Activated T-cell treated with anti-CD3 and anti-CD28 coated beads, Interleukin-2, amount 50 U/mL, for 4 hours (primary cell): Measurements from ENCODE around the gene ROR1. TPM values are rescaled to one million over a fixed set of nuclear protein-coding genes. Genes with fewer than 3 reads are reported as not detected.

Experiments
- ATAC-seq, 2 donors: fragments of 200-7000 bp; cut with Tn5 transposase; one replicate each; pipeline ENCODE4 v1.10.0; 2021
- DNase-seq: peaks from one replicate; pipeline ENCODE4 v3.0.0-alpha.2; 2020
- H3K27me3 Mint-ChIP-seq: one replicate; pipeline ENCODE4 v1.8.0; 2021; ENCODE audit warnings: low read depth, mixed read lengths
- H3K36me3 Mint-ChIP-seq: one replicate; pipeline ENCODE4 v1.8.0; 2022; ENCODE audit warnings: mixed read lengths; ENCODE audit not compliant: insufficient read depth
- H3K4me1 Mint-ChIP-seq: one replicate; pipeline ENCODE4 v1.8.0; 2021; ENCODE audit warnings: low read depth, mixed read lengths
- H3K4me3 Mint-ChIP-seq: one replicate; pipeline ENCODE4 v1.8.0; 2021; ENCODE audit warnings: mild to moderate bottlenecking, moderate library complexity, mixed read lengths
- H3K9me3 Mint-ChIP-seq: one replicate; pipeline ENCODE4 v1.8.0; 2021; ENCODE audit warnings: mixed read lengths
- total RNA-seq, 3 donors: library from RNA; stranded (reverse); gene quantifications; one replicate each; pipeline ENCODE4 v1.2.1, GENCODE V29; 2021

The ROR1 gene
- total RNA-seq, 3 donors from 2014 or later, result 0.08 to 0.38 (median 0.18) TPM

DNA sequence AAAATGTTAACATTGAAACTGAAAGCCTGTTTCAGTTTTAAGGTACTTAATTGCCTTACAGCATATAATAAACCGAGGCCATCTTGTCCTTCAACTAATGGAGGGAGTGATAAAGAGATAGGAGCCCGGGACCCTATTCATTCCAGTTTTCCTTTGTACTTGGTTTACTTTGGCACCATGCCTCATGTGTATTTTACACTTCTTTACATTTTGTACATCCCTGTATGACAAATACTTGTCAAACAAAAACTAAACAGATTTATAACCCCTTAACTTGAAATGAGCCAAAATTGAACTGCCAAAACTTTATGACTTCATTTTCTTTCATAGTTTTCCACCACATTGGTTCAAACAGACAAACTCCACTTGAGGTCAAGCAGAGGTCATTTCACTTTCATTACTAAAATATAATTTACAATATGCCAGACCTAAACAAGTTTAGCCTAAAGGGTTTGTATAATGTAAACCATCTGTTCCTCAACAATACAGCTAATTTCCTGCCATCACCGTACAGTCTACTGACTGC, 398.7 kb downstream of the ROR1 start:
- Mint-ChIP-seq H3K4me3 (no peak overlapping the region), H3K4me1 (peaks cover 18% of the 10 kb centered on the region), H3K9me3 (no peaks in the 10 kb centered on the region), H3K27me3 (peaks cover 9% of the 10 kb centered on the region), H3K36me3 (no peaks in the 10 kb centered on the region)
- no peak for ATAC-seq
- DNase-seq, result no peak

DNA sequence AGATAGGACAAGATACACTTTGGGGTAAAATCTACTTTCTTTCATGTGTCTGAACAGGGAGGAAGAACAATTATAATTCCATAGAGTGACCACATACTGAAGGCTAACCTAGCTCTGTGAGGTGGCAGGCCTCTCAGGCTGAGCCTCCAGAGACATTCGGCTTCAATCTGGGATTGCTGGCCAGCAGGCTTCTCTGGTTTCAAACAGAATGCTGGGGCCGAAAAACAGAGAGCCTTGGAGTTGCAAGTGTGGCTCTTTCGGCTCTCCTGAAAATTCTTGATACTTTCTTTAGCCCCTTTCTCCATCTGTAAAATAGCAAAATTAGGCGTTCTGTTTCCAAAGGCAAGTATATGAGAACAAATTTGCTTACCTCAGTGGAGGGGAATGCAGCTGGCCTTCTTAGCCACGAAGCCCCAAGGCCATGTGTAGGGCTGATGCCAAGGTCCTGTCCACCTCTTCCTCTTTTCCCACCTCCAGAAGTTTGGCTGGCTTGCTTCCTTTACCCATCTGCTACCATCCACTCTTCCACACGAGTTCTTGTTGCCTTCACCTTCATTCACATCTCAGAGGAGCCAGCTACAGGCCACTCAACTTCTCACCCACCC, 399.6 kb downstream of the ROR1 start:
- DNase-seq, result no peak
- Mint-ChIP-seq H3K27me3 (peaks cover 14% of the 10 kb centered on the region), H3K4me3 (no peak overlapping the region), H3K36me3 (no peaks in the 10 kb centered on the region), H3K4me1 (peaks cover 18% of the 10 kb centered on the region), H3K9me3 (no peaks in the 10 kb centered on the region)
- no peak for ATAC-seq

DNA sequence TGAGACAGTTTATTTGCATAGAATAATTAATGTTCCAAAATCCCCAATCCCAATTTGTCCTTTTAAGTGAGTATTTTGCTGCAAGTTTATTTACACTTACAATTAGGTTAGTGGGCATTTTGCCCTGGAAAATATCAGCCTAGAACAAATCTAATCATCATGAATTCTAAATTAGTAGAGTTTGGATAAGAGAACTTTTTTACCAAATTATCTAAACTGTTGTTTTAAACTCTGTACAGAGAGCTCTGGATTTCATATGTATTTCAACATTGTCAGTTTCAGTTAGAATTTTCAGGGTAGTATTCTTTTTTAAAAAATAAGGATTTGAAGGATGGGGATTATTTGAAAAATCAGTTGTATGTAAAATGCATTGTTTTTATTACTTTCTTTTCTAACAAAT, 401.8 kb downstream of the ROR1 start:
- H3K9me3 Mint-ChIP-seq, result no peaks in the 10 kb centered on the region
- H3K4me1 Mint-ChIP-seq, result peaks cover 18% of the 10 kb centered on the region
- no peaks in the 10 kb centered on the region for H3K36me3 Mint-ChIP-seq

DNA sequence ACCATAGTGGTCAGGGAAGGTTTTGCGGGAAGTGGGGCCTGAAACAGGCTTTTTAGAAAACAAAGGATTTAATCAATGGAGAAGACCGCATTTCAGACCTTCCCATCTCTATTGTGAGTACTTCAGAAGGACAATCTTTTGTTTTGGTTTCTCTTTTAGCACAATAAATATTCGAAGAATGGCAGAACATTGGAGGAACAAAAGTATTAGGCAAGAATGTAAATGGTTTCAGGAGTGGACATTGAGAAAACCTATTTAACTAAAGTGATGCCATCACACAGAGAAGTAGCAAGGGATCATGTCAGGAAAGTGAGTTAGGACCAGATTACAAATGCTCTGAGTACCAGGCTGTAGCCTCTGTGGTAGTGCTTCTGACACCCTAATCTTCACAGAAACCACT, 402.8 kb downstream of the ROR1 start:
- peaks cover 9% of the 10 kb centered on the region for H3K4me1 Mint-ChIP-seq
- ATAC-seq (no peak), DNase-seq (no peak)
- no peaks in the 10 kb centered on the region for H3K36me3 Mint-ChIP-seq
- peaks cover 7% of the 10 kb centered on the region for H3K27me3 Mint-ChIP-seq
- no peaks in the 10 kb centered on the region for H3K9me3 Mint-ChIP-seq
- H3K4me3 Mint-ChIP-seq, result no peak overlapping the region

More for the DNA sequence above, 401.8 kb downstream of the ROR1 start:
- DNase-seq, result no peak
- ATAC-seq, result no peak
- no peak overlapping the region for H3K4me3 Mint-ChIP-seq
- H3K27me3 Mint-ChIP-seq, result peaks cover 12% of the 10 kb centered on the region

DNA sequence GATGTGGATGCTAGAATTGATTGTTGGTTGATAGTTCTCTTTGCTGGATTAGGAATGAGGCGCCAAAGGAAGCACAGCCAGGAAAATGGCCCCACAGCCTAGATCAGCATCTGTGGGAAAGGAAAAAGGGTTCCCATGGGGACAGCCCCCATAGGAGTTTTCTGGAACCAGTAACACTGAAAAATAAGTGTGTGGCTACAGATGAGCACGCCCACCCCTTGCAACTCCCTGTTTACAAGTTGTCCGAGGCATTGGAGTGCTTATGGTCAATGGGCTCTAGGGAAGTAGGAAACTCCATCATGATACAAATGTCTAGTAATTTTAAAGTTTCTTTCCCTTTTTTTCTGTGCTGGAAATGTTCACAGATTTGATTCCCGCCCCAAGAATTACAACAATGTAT, 405.8 kb downstream of the ROR1 start:
- Mint-ChIP-seq H3K4me3 (no peak overlapping the region), H3K4me1 (no peaks in the 10 kb centered on the region), H3K27me3 (peaks cover 5% of the 10 kb centered on the region), H3K36me3 (no peaks in the 10 kb centered on the region), H3K9me3 (no peaks in the 10 kb centered on the region)
- no peak for ATAC-seq
- no peak for DNase-seq

DNA sequence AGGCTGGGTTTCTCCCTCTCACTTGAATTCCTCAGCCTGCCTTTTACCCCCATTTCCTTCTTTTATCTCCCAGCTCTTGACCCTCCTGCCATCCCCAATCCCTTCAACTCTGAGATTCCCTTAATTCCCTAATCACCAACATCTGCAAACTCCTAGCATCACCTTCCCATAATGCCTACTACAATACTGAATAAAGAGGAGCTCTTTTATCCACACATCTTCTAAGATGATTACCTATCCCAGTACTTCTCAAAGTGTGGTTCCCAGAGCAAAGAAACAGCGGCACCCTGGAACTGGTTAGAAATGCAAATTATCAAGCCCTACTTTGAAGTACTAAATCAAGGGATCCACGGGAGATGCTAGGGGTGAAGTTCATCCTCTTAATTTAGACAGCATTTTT, 408.4 kb downstream of the ROR1 start:
- DNase-seq (no peak), ATAC-seq (no peak)
- Mint-ChIP-seq H3K9me3 (no peaks in the 10 kb centered on the region), H3K36me3 (no peaks in the 10 kb centered on the region), H3K4me3 (no peak overlapping the region), H3K4me1 (no peaks in the 10 kb centered on the region), H3K27me3 (peaks cover 5% of the 10 kb centered on the region)

DNA sequence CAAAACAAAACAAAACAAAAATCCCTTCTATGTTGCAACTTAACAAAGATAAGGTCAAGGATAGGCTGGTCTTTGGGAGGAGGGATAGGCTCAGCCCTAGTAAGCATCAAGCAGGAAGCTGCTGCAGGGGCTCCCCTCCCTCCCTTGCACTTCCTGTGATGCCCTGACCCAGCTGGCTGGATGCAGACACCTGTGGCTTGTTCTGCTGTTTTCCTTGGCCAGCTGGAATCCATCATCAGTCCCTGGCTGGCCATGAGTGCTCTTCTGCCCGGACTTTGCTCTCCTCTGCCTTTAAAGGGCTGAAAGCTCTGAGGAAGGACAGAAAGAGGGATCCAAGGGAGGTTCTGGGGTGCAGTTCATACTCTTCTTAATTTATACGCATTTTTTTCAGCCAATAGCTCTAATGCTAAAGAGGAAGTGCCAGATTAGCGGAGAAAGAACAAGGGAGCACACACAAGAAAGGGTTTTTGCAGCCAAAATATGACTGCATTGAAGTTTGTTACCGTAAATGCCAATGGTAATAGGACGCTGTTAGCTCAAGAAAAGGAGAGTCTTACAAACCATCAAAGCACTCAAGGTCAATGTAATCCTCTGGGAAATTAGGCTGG, 409.7 kb downstream of the ROR1 start:
- Mint-ChIP-seq H3K4me3 (no peak overlapping the region), H3K27me3 (no peaks in the 10 kb centered on the region), H3K36me3 (no peaks in the 10 kb centered on the region), H3K4me1 (no peaks in the 10 kb centered on the region), H3K9me3 (no peaks in the 10 kb centered on the region)
- no peak for DNase-seq
- no peak for ATAC-seq

DNA sequence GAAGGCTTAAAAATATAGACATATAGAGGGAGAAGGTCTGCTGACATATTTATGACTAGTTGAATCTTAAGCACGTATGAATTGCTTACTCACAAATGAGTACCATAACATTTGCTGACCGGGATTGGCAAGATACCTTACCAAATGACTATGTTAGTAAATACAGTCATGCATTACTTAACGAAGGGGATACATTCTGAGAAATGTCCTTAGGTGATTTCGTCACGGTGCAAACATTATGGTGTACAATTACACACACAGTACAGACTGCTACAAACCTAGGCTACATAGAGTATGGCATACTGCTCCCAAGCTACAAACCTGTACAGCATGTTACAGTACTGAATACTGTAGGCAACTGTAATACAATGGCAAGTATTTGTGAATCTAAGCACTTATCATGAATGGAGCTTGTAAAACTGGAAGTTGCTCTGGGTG, 410.2 kb downstream of the ROR1 start:
- Mint-ChIP-seq H3K9me3 (no peaks in the 10 kb centered on the region), H3K4me3 (no peak overlapping the region), H3K36me3 (no peaks in the 10 kb centered on the region), H3K4me1 (no peaks in the 10 kb centered on the region), H3K27me3 (no peaks in the 10 kb centered on the region)
- ATAC-seq (no peak), DNase-seq (no peak)

DNA sequence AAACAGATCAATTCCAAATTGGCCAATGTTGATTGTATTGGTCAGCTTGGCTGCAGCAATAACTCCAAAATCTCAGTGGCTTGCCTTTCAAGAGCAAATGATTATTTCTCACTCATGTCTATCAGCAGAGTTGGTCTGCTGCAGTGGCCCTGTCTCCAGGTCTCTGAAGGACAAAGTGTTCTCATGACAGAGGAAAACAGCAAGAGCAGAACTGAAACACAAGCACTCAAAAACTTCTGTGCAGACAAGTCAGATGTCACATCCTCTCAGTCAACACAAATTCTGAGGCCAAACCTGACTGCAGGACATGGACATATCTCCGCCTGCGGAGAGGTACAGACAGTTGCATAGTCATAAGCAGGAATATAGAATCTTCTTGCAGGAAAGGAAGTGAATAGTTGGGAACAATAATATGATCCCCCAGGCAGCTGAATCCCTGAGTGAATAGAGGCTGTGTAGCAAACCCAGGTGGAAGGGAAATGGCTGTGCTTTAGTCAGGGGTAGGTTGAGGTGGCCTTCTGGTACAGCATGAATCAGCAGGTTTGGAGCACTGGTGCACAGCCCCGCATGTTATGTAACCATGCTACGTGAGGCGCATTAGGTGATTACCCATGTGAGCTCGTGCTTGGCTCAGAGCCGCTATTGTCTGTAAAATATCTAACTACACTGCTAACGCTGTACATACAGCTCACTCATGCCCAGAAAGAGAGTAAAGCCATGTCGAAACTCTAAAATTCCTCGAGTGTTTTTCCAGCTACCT, 412.5 kb downstream of the ROR1 start:
- Mint-ChIP-seq H3K27me3 (no peaks in the 10 kb centered on the region), H3K4me1 (no peaks in the 10 kb centered on the region), H3K4me3 (no peak overlapping the region), H3K9me3 (no peaks in the 10 kb centered on the region), H3K36me3 (no peaks in the 10 kb centered on the region)
- ATAC-seq (no peak), DNase-seq (no peak)

DNA sequence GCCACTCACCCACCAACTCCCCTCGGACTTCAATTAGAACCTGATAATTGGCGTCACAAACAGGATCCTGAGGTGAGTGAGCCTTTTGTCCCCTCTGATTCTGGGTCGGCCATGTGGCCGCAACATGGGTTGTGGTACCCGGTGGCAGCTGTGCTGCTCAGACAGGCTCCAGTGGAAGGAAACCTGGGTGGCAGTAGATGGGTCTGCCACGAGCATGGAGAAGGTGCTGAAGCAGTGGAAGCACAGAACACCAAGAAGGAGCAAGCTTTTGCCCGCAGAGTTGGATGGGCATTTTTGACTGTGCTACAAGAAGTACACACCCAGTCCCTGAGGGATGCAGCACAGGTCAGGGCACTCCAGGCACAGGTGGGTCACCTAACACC, 413.1 kb downstream of the ROR1 start:
- ATAC-seq, result no peak
- no peak for DNase-seq
- H3K27me3 Mint-ChIP-seq, result no peaks in the 10 kb centered on the region
- H3K9me3 Mint-ChIP-seq, result no peaks in the 10 kb centered on the region
- no peaks in the 10 kb centered on the region for H3K36me3 Mint-ChIP-seq
- no peaks in the 10 kb centered on the region for H3K4me1 Mint-ChIP-seq
- H3K4me3 Mint-ChIP-seq, result no peak overlapping the region

DNA sequence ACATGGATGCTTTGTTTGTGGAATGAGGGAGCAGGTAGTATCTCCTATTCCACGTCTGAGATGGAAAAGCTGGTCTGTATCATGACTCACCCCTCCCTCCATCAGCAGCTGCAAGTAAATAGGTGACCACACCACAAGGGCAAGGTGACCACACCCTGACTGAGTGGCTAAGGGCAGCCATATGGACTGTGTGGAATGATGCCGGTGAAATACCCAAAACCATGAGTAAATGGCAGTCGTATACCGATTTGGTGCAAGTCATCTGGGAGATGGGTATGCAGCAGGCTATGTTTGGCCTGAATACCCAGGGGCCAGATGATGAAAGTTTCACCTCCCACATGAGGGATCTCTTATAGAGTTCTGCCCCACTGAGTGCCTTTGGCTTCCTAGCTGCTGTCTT, 413.8 kb downstream of the ROR1 start:
- H3K27me3 Mint-ChIP-seq, result no peaks in the 10 kb centered on the region
- no peak for DNase-seq
- no peaks in the 10 kb centered on the region for H3K36me3 Mint-ChIP-seq
- no peak for ATAC-seq
- no peaks in the 10 kb centered on the region for H3K9me3 Mint-ChIP-seq
- H3K4me1 Mint-ChIP-seq, result no peaks in the 10 kb centered on the region
- H3K4me3 Mint-ChIP-seq, result no peak overlapping the region

DNA sequence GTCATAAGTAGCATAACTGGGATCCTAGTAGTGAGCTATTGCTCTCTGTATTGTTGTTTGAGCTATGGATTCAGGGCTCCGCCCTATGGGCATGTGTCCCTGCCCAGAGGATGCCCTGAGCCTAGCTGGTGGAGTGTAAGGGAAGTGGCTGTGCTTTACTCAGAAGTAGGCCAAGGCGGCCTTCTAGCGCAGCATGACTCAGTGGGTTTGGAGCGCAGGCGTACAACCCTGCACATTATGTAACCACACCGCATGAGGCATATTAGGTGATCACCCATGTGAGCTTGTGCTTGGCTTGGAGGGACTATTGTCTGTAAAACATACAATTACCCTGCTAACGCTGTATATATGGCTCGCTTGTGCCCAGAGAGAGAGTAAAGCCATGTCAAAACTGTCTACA, 418.5 kb downstream of the ROR1 start:
- no peaks in the 10 kb centered on the region for H3K4me1 Mint-ChIP-seq
- H3K9me3 Mint-ChIP-seq, result no peaks in the 10 kb centered on the region
- no peak overlapping the region for H3K4me3 Mint-ChIP-seq
- no peak for ATAC-seq
- H3K36me3 Mint-ChIP-seq, result no peaks in the 10 kb centered on the region
- H3K27me3 Mint-ChIP-seq, result no peaks in the 10 kb centered on the region
- no peak for DNase-seq

DNA sequence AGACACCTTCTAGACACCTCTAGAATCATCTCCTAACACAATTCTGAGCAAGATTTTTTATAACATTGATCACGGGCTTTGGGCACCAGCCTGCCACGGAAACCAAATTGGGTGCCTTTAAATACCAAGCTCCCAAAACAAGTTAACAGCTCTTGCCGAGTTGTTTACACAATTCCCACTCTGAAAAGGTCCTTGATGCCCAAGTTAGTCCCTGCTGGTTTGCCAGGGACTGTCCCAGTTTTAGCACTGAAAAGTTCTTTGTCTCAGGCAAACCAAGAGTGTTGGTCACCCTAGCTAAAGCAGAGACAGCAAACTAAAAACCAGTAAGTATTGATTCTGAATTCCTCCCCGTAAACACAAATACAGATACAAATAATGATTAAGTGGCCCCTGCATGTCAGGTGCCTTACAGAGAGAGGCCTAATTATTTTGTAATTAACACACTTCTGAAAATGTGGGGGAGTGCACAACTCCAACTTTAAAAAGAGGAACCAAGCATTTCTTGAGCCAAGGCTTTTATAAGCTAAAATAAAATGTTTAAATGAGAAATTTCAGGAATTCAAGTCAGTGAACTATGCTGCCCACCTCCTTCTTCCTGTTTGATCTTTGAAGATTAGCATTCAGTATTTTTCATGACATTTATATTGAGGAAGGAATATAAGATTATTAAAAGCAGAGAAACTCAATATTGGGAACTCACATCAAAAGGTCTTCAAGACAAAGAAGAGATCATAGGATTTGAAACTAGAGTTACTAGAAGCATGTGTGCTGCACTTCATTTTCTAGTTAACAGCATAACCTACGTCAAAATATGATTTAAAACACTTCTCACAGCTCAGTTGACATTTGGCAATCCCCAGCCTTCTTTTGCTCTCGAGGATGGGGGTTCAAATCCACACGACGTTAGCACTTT, 420.6 kb downstream of the ROR1 start:
- DNase-seq (no peak), ATAC-seq (no peak)
- no peaks in the 10 kb centered on the region for H3K4me1 Mint-ChIP-seq
- no peaks in the 10 kb centered on the region for H3K9me3 Mint-ChIP-seq
- H3K36me3 Mint-ChIP-seq, result no peaks in the 10 kb centered on the region
- no peak overlapping the region for H3K4me3 Mint-ChIP-seq
- no peaks in the 10 kb centered on the region for H3K27me3 Mint-ChIP-seq

DNA sequence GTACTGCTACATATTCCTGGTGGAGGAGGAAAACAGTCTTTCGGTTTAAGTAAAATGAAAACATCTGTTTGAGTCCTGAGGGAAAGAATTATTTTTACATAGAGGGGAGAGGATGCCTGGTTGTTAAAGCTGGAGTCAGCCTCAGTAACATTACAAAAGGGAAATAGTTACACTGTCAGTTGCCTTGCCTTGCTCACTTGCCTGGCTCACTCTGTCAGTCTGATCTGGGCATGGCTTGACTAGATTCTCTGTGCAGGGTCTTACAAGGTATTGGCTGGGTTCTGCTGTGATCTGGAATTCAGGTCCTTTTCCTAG, 421.2 kb downstream of the ROR1 start:
- no peaks in the 10 kb centered on the region for H3K9me3 Mint-ChIP-seq
- ATAC-seq (no peak), DNase-seq (no peak)
- no peaks in the 10 kb centered on the region for H3K4me1 Mint-ChIP-seq
- H3K27me3 Mint-ChIP-seq, result no peaks in the 10 kb centered on the region
- no peaks in the 10 kb centered on the region for H3K36me3 Mint-ChIP-seq
- H3K4me3 Mint-ChIP-seq, result no peak overlapping the region
